PC-3 (cell line): ENCODE results near the gene APBB2. TPM values are rescaled to one million over a fixed set of nuclear protein-coding genes. Genes with fewer than 3 reads are reported as not detected.
A peak's percentile ranks its signal among the peaks of the same experiment; 100 is the strongest.
"Not testable (repeated sequence)": the region's sequence is repeated elsewhere in the genome, so short reads cannot be mapped to it uniquely, and the experiment has no call there.

Experiments used
- ATAC-seq: fragments of 200-7000 bp; cut with Tn5 transposase; 2 replicates; pipeline ENCODE4 v1.9.1; 2020; ENCODE audit warnings: mild to moderate bottlenecking, moderate library complexity
- BruUV-seq: library from RNA; stranded (reverse); fragments of 400-500 nt; replicated peaks from 2 replicates; lab custom pipeline; 2021; lab: Mats Ljungman, UMichigan
- CTCF ChIA-PET: fragments of 300-600 bp; sonication (Branson Sonifier 250); formaldehyde crosslinking; loops from one replicate; lab custom pipeline; 2022; ENCODE audit warnings: antibody characterized with exemption; lab: Charles Lee
- POLR2A ChIA-PET: fragments of 300-600 bp; sonication (Branson Sonifier 250); formaldehyde crosslinking; loops from one replicate; lab custom pipeline; 2022; ENCODE audit warnings: antibody characterized with exemption; ENCODE audit not compliant: unreplicated experiment; lab: Charles Lee
- DNase-seq: peaks from one replicate; pipeline ENCODE4 v3.0.0-alpha.2; 2015
- H2AFZ ChIP-seq: fragments of 300-600 bp; sonication (generic); 2 replicates; pipeline ENCODE4 v1.6.0; 2016; ENCODE audit warnings: antibody characterized with exemption, low read length
- H3F3A ChIP-seq: fragments of 300-600 bp; sonication (generic); one replicate; pipeline ENCODE4 v1.6.0; 2017; ENCODE audit warnings: antibody characterized with exemption, low read length, control low read depth, mild to moderate bottlenecking; ENCODE audit not compliant: unreplicated experiment
- H3K27ac ChIP-seq: fragments of 300-600 bp; sonication (generic); 2 replicates; pipeline ENCODE4 v1.5.1; 2016; ENCODE audit warnings: mild to moderate bottlenecking, low read length
- H3K27me3 ChIP-seq: fragments of 300-600 bp; sonication (generic); 2 replicates; pipeline ENCODE4 v1.6.1; 2016; ENCODE audit warnings: low read length, mixed read lengths
- H3K36me3 ChIP-seq: fragments of 300-600 bp; sonication (generic); 2 replicates; pipeline ENCODE4 v1.6.1; 2016; ENCODE audit warnings: low read depth, mixed run types, low read length, mixed read lengths
- H3K4me1 ChIP-seq: fragments of 300-600 bp; sonication (generic); 2 replicates; pipeline ENCODE4 v1.5.1; 2016; ENCODE audit warnings: low read length; ENCODE audit not compliant: insufficient read depth
- H3K4me2 ChIP-seq: fragments of 300-600 bp; sonication (generic); 2 replicates; pipeline ENCODE4 v1.6.0; 2016; ENCODE audit warnings: low read length
- H3K4me3 ChIP-seq: fragments of 300-600 bp; sonication (generic); 2 replicates; pipeline ENCODE4 v1.5.1; 2016; ENCODE audit warnings: mild to moderate bottlenecking, low read length, mixed read lengths
- H3K79me2 ChIP-seq: fragments of 300-600 bp; sonication (generic); 2 replicates; pipeline ENCODE4 v1.6.1; 2017; ENCODE audit warnings: low read length, mixed read lengths
- H3K9ac ChIP-seq: fragments of 300-600 bp; sonication (generic); 2 replicates; pipeline ENCODE4 v1.6.0; 2016; ENCODE audit warnings: mild to moderate bottlenecking, low read length
- H3K9me2 ChIP-seq: fragments of 300-600 bp; sonication (generic); replicated peaks from 2 replicates; pipeline ENCODE4 v1.6.1; 2016; ENCODE audit warnings: mixed run types, low read length, mixed read lengths
- H3K9me3 ChIP-seq: fragments of 300-600 bp; sonication (generic); 2 replicates; pipeline ENCODE4 v1.6.1; 2016; ENCODE audit warnings: low read length, mixed read lengths
- H4K20me1 ChIP-seq: fragments of 300-600 bp; sonication (generic); 2 replicates; pipeline ENCODE4 v1.6.1; 2016; ENCODE audit warnings: low read length, mixed read lengths
- CTCF ChIP-seq: fragments of 300-600 bp; sonication (generic); conservative IDR thresholded peaks from 2 replicates; pipeline ENCODE4 v1.5.1; 2017; ENCODE audit warnings: antibody characterized with exemption, low read depth, mild to moderate bottlenecking, low read length
- EZH2 ChIP-seq: fragments of 300-600 bp; sonication (generic); IDR thresholded peaks from one replicate; pipeline ENCODE4 v1.6.1; 2017; ENCODE audit warnings: antibody characterized with exemption, mild to moderate bottlenecking, low read length; ENCODE audit not compliant: unreplicated experiment
- EZH2phosphoT487 ChIP-seq: fragments of 300-600 bp; sonication (generic); IDR thresholded peaks from 2 replicates; pipeline ENCODE4 v1.6.1; 2018; ENCODE audit warnings: mild to moderate bottlenecking, antibody characterized with exemption, low read length, borderline replicate concordance
- intact Hi-C: fragments of 100-400 bp; cut with micrococcal nuclease; formaldehyde crosslinking; loops from 2 replicates; pipeline ENCODE4 v1.9.0; 2023
- total RNA-seq: library from RNA; depleted of rRNA; stranded (reverse); fragments of >200 nt; gene quantifications from 2 replicates; pipeline ENCODE4 v1.2.3, GENCODE V29; 2014

APBB2 gene
- total RNA-seq, 1 experiment from 2014 or later: 24.7 TPM

- Histone ChIP-seq H3F3A (no peaks in the 10 kb centered on the region), H3K27ac (peak overlapping the region; percentile 93), H3K4me1 (peaks cover 19% of the 10 kb centered on the region), H3K9me2 (no peaks in the 10 kb centered on the region), H2AFZ (peak overlapping the region; percentile 80), H3K36me3 (no peaks in the 10 kb centered on the region), H4K20me1 (no peaks in the 10 kb centered on the region), H3K9me3 (no peaks in the 10 kb centered on the region), H3K79me2 (no peaks in the 10 kb centered on the region), H3K9ac (peak overlapping the region; percentile 60), H3K4me2 (peak overlapping the region; percentile 77), H3K27me3 (no peaks in the 10 kb centered on the region), H3K4me3 (peak overlapping the region; percentile 35; the same call in 1 of the 2 replicates)
- DNase-seq (peak; percentile 72), ATAC-seq (peak; percentile 79)
- CTCF ChIA-PET: interaction anchor here (1.0 kb wide), 1 partner anchor 305 kb away, joined by 7 read pairs; the partner anchor contains the start of gene APBB2
- BruUV-seq: no TSS peak
- POLR2A ChIA-PET: no interaction called here
- TF ChIP-seq CTCF (peak; percentile 90), EZH2phosphoT487 (no peak), EZH2 (no peak)
- intact Hi-C loops: loop anchor here (2.0 to 5.0 kb wide), 2 partner anchors 16 to 303 kb away; partner anchors contain the start of gene APBB2
Observed at GRCh38 chr4:40908702-40909362, 305.5 kb downstream of the APBB2 start.

- Histone ChIP-seq H3K9me3 (no peaks in the 10 kb centered on the region), H3K36me3 (no peaks in the 10 kb centered on the region), H2AFZ (peak overlapping the region; percentile 80), H3K27ac (peak overlapping the region; percentile 93), H3K9ac (peak overlapping the region; percentile 60), H3K9me2 (no peaks in the 10 kb centered on the region), H3K27me3 (no peaks in the 10 kb centered on the region), H3K4me1 (peaks cover 19% of the 10 kb centered on the region), H3K4me2 (peak overlapping the region; percentile 77), H3K79me2 (no peaks in the 10 kb centered on the region), H3K4me3 (0 out of 2 replicates have a peak overlapping the region, but pooled peaks have one; percentile 21), H4K20me1 (no peaks in the 10 kb centered on the region), H3F3A (no peaks in the 10 kb centered on the region)
- ATAC-seq (peak; percentile 20), DNase-seq (peak; percentile 48)
- TF ChIP-seq EZH2 (no peak), CTCF (no peak)
- intact Hi-C loops: loop anchor here (2.0 to 5.0 kb wide), 2 partner anchors 17 to 304 kb away; partner anchors contain the start of gene APBB2
- no TSS peak for BruUV-seq
- POLR2A ChIA-PET: no interaction called here
- CTCF ChIA-PET: interaction anchor here (1.0 kb wide), 1 partner anchor 306 kb away, joined by 7 read pairs; the partner anchor contains the start of gene APBB2
Observed at GRCh38 chr4:40908297-40908696, 306.0 kb downstream of the APBB2 start.

- Histone ChIP-seq H4K20me1 (no peaks in the 10 kb centered on the region), H2AFZ (no peak overlapping the region), H3K9me2 (no peaks in the 10 kb centered on the region), H3K27ac (no peak overlapping the region), H3K4me3 (no peak overlapping the region), H3K79me2 (no peaks in the 10 kb centered on the region), H3K27me3 (no peaks in the 10 kb centered on the region), H3F3A (no peaks in the 10 kb centered on the region), H3K9me3 (no peaks in the 10 kb centered on the region), H3K4me1 (peaks cover 19% of the 10 kb centered on the region), H3K9ac (no peak overlapping the region), H3K4me2 (no peak overlapping the region), H3K36me3 (no peaks in the 10 kb centered on the region)
- CTCF ChIA-PET: no interaction called here
- intact Hi-C loops: loop anchor here (5.0 kb wide), 1 partner anchor 307 kb away; the partner anchor contains the start of gene APBB2
- no TSS peak for BruUV-seq
- DNase-seq (no peak), ATAC-seq (no peak)
- TF ChIP-seq EZH2 (no peak), CTCF (no peak)
- POLR2A ChIA-PET: no interaction called here
Observed at GRCh38 chr4:40905414-40905813, 308.9 kb downstream of the APBB2 start.

- POLR2A ChIA-PET, H3K9ac ChIP-seq, H4K20me1 ChIP-seq, CTCF ChIA-PET, intact Hi-C loops, H3K9me3 ChIP-seq, DNase-seq, H3K36me3 ChIP-seq, H3F3A ChIP-seq, H3K4me3 ChIP-seq, H3K4me1 ChIP-seq, H2AFZ ChIP-seq, H3K9me2 ChIP-seq, H3K27me3 ChIP-seq, H3K4me2 ChIP-seq, ATAC-seq, BruUV-seq, H3K79me2 ChIP-seq, H3K27ac ChIP-seq: not testable (repeated sequence)
Observed at GRCh38 chr4:40900531-40900930, 313.8 kb downstream of the APBB2 start.
